Measurements from ENCODE around the gene EYA4.

EYA4 gene

GRCh38 chr6:133291671-133292070, 50.5 kb downstream of the EYA4 start:
- DNase-seq = no peak

- no peak for DNase-seq
Observed at GRCh38 chr6:133297657-133298056, 56.5 kb downstream of the EYA4 start.

- no peak for DNase-seq
Observed at GRCh38 chr6:133298335-133298734, 57.2 kb downstream of the EYA4 start.

- DNase-seq = no peak
Observed at GRCh38 chr6:133298801-133299200, 57.6 kb downstream of the EYA4 start.

- no peak for DNase-seq
Observed at GRCh38 chr6:133300896-133301295, 59.7 kb downstream of the EYA4 start.

GRCh38 chr6:133301835-133302234, 60.7 kb downstream of the EYA4 start:
- no peak for DNase-seq

- no peak for DNase-seq
Observed at GRCh38 chr6:133306931-133307330, 65.8 kb downstream of the EYA4 start.

GRCh38 chr6:133309579-133309978, 68.4 kb downstream of the EYA4 start:
- DNase-seq = no peak

- DNase-seq = no peak
Observed at GRCh38 chr6:133312006-133312405, 70.8 kb downstream of the EYA4 start.

GRCh38 chr6:133313068-133313467, 71.9 kb downstream of the EYA4 start:
- no peak for DNase-seq

GRCh38 chr6:133314947-133315346, 73.8 kb downstream of the EYA4 start:
- DNase-seq = no peak

- no peak for DNase-seq
Observed at GRCh38 chr6:133315811-133316210, 74.7 kb downstream of the EYA4 start.

- no peak for DNase-seq
Observed at GRCh38 chr6:133317704-133318103, 76.5 kb downstream of the EYA4 start.

- no peak for DNase-seq
Observed at GRCh38 chr6:133326584-133326983, 85.4 kb downstream of the EYA4 start.

- no peak for DNase-seq
Observed at GRCh38 chr6:133333852-133334251, 92.7 kb downstream of the EYA4 start.

GRCh38 chr6:133337308-133337707, 96.2 kb downstream of the EYA4 start:
- DNase-seq = no peak

GRCh38 chr6:133339543-133340384, 98.6 kb downstream of the EYA4 start:
- no peak for DNase-seq

- DNase-seq = no peak
Observed at GRCh38 chr6:133340557-133340956, 99.4 kb downstream of the EYA4 start.

- no peak for DNase-seq
Observed at GRCh38 chr6:133341607-133342158, 100.5 kb downstream of the EYA4 start.

- no peak for DNase-seq
Observed at GRCh38 chr6:133343220-133343619, 102.1 kb downstream of the EYA4 start.

- no peak for DNase-seq
Observed at GRCh38 chr6:133348846-133349245, 107.7 kb downstream of the EYA4 start.

- no peak for DNase-seq
Observed at GRCh38 chr6:133350928-133351327, 109.8 kb downstream of the EYA4 start.

- DNase-seq = no peak
Observed at GRCh38 chr6:133352046-133352445, 110.9 kb downstream of the EYA4 start.

- no peak for DNase-seq
Observed at GRCh38 chr6:133353061-133353460, 111.9 kb downstream of the EYA4 start.

GRCh38 chr6:133355922-133356321, 114.8 kb downstream of the EYA4 start:
- no peak for DNase-seq
